NCI-H1092 treated with DMSO at 0.1 percent for 48 hours (cell line): ENCODE data around the gene RHOBTB3.
"Not testable (repeated sequence)": the region's sequence is repeated elsewhere in the genome, so short reads cannot be mapped to it uniquely, and the experiment has no call there.

ENCODE experiments used
- DNase-seq: peaks from one replicate; lab custom pipeline; 2025; lab: John Stamatoyannopoulos, UW

The RHOBTB3 gene

DNA sequence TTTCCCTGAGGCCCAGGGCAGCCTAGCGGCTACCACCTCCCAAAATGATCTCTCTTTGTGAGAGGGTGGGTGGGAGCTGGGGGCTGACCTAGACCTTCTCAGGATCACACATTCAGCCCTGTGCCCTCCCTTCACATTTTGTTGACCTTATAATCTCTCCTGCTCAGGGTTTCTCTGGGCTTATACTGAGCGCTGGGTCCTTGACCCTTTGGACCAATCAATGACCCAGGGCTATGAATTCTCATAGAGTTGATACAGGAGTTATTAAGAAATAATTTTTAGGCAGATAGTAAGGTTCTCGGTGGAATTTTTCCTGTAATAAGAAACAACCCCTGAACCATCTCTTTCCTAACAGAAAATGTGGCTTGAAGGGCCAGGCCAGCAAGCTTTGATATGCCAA is 69.4 kb downstream of the RHOBTB3 start:
- DNase-seq = no peak

DNA sequence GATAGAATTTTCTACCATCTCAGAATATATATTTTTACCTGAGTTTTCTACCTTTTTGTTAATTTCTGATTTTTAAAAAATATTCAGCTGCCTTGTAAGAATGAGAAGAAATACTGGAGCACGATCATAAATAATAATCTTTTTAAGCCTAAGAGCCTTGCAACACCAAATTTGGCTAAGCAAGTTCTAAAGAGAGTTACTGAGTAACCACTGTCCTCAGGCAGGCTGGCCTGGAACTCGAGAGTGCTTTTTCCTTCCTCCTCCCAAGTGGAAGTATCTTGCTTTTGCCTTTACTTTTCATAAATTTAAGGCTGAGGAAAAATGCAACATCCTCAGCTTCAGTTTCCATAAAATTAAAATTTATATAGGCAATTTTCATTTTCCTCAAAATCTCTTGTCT is 70.4 kb downstream of the RHOBTB3 start:
- DNase-seq = no peak

DNA sequence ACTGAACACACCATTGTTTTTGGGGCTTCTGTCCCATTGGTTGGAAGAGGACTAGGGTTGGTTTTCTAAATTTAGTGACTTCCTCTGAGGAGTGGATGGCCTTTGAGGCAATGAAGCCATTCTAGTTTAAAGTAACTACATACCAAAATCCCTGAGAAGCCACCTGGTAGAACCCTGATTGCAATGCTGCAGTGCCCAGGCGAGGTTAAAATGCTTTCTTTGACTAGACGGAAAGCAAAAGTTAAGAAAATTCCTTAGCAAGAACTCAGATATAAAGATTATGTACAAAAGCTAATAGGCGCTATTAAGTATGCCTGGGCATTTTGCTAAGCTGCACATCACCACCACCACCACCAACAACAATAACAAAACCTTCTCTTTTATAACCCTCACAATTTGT is 70.8 kb downstream of the RHOBTB3 start:
- DNase-seq = no peak

DNA sequence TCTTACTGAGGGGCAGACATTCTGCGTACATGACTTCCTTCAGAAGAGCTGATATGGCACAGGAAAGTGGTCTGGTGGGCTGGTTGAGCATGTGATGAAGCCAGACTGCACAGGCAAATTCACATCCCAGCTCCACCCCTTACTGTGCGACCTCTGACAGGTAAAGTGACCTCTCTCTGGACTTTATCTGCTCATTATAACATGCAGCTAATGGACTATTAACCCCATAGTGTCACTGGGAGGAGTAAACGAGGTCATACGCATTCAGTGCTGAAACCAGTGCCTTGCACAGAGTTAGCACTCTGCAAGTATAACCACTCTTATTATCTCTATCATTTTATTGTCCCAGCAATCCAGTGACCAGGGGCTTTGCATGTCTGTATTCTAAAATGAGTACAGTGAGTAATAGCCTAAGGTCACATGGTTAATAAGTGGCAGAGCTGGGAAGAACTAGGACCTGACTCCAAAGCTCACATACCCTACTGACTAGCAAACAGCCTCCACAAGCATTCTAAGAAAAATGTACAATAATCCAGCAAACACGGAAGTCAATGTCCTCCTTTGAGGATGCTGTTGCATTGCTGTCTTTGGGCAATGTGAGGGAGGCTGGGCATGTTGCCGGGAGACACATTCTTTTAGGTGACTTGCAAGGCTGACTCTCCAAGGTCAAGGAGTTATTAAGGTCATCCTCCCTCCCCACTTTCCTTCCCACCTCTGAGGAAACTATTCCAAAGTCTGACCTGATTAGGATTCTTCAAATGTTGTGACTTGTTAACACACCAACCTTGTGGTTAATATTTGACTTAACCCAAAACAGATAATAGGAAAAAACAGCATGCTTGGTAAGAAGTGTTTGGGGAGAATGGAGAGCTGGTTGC is 72.4 kb downstream of the RHOBTB3 start:
- no peak for DNase-seq

DNA sequence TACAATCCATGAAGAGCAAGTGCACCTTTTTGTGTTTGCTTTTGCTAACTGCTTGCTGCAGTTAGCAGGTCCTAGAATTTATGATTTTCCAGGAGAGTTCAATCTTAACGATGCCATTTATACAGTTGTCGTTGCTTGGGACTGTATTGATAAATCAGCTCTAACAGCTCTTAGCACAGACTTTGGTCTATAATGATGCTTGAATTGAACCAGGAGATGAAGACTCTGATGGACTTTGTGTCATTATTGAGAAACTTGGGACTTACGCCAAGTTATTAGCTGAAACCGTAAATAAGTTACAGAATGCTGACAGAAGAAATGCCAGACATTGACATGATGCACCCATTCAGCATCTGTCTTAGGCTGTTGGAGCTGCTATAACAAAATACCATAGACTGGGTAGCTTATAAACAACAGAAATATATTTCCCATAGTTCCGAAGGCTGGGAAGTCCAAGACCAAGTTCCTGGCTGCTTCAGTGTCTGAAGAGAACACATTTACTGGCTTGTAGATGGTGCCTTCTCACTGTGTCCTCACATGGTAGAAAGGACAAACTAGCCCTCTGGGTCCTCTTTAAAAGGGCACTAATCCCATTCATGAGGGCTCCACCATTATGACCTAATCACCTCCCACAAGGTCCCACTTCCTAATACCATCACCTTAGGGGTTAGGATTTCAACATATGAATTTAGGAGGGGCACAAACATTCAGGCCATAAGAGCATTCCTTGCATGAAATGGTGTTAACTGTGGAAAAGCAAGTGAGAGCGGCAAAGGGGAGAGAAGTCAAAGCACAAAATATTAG is 73.8 kb downstream of the RHOBTB3 start:
- DNase-seq = no peak

DNA sequence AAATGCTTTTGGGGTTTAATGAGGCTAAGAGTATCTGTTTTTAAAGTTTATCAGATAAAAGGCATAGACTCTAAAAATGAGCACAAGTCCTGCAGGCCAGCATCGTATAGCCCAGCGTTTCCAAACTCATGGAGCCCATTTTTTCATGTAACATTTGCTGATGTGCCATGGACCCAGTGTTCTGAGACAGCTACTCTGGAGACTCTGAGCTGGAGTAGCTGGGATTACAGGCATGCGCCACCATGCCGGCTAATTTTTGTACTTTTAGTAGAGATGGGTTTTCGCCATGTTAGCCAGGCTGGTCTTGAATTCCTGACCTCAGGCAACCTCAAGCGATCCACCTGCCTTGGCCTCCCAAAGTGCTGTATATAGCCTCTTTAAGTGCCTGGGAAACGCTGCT is 75.6 kb downstream of the RHOBTB3 start:
- DNase-seq = no peak

DNA sequence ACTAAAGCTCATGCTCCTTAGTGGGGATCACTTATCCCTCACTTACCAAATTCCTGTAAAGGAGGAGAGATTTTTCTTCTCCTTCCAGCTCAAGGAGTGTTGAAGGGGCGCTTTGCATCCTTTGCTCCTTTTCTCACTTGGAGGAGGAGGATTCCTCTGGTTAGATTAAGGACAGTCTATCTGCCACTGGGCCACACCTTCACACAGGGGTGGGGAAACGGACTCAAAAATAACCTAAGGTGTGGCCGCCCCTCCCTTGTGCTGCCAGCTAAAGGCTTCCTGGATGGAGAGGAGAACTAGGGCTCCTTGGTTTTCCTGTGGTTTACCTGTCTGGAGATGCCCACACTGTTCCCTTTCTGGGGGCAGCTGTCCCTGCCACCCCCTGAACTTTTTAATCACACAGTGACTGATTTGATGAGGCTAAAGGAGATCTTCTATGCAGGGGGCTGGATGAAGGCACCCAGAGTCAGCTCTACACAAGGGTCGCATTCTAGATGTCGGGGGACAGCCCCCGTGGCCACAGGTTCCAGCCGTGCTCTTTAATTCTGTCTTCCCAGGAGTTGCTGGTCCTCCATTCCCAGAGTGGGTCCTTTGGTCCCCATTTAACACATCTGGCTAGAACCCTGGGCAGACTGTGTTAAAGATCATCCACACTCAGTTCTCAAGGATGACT is 77.0 kb downstream of the RHOBTB3 start:
- DNase-seq = no peak

DNA sequence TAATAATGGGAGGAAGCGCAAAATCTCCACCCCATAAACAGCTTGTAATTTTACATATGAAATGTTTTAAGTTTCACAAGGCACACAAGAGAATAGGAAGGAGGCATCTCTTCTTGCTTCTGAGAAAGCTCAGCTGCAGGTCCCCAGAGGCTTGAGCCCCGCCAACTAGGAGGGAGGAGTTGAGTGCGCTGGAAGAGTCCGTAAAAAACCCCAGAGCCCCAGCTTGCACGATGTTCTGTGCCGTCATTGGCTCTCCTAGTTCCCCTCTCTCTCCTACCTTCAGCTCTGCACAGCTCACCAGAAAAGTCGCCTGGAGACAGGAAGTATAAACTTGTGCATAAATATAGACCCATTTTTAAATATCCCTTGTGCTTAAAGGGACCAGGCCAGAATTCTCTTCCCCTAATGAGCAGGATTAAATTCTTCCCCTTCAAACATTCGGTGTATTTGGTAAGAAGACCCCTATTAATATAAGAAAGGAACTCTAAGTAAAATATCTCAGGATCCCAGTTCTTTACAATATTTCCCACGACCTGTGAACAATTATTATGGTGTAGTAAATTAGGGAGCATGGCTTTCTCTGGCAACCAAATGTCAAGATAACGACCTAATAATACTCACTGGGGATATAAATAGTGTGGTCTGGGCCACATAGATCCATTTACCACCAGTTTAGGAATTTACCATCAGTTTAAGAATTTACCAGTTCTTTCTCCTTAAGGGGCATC is 77.7 kb downstream of the RHOBTB3 start:
- no peak for DNase-seq

DNA sequence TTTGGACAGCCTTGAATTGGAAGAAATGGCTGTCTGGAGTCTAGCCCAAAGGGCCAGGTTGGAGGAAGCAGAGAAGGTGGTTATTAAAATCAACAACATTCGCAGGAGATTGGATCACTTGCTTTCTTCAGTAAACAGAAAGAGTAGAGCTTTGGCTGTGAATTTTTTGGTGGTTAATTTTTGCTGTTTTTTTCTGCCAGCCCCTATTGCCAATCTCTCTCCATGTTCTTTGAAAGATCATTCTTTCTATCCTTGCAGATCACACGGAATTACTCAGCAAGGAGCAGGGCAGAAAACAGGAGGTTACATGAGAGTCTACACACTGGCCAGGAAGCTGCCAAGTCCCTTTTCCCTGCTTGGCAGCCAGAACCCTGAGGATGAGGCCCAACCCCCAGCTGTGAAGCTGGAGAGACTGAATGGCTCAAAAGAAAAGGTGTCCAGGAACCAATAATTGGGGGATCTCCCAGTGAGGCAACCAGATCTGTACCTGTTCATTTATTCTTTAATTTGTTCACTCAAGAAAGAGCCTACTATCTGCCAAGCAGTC is 78.4 kb downstream of the RHOBTB3 start:
- no peak for DNase-seq

DNA sequence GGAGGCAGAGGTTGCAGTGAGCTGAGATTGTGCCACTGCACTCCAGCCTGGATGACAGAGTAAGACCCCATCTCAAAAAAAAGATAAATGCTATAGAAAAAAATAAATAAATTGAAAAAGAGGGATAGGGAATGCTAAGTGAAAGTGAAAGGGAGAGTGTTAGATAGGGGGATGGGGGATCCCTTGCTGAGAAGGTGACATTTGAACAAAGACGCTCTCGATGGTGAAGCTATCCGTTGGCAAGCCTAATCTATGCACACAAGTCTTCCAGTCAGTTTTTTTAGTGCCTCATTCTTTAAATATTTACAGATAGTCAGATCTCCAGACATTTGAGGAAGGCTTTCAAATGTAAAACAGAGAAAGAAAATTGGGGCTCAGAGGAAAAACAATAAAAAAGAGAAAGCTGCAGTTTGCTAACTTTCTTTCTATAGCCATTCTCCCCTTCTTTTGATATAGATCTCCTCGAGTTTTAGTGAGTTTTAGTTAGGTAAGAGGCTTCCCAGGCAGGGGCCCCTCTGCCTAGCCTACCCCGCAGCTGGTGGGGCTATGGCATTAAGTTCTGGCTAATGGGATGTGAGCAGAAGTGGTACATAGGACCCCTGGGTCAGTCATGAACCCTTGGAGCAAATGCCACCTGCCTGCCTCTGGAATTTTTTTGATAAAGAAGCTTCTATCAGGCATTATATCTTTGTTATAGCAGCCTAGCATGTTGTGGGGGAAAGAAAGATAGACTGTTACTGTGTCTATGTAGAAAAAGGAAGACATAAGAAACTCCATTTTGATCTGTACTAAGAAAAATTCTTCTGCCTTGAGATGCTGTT is 79.4 kb downstream of the RHOBTB3 start:
- no peak for DNase-seq

DNA sequence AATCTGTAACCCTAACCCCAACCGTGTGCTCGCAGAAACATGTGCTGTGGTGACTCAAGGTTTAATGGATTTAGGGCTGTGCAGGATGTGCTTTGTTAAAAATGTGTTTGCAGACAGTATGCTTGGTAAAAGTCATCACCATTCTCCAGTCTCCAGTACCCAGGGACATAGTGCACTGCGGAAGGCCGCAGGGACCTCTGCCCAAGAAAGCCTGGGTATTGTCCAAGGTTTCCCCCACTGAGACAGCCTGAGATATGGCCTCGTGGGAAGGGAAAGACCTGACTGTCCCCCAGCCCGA is 79.9 kb downstream of the RHOBTB3 start:
- not testable (repeated sequence) for DNase-seq

DNA sequence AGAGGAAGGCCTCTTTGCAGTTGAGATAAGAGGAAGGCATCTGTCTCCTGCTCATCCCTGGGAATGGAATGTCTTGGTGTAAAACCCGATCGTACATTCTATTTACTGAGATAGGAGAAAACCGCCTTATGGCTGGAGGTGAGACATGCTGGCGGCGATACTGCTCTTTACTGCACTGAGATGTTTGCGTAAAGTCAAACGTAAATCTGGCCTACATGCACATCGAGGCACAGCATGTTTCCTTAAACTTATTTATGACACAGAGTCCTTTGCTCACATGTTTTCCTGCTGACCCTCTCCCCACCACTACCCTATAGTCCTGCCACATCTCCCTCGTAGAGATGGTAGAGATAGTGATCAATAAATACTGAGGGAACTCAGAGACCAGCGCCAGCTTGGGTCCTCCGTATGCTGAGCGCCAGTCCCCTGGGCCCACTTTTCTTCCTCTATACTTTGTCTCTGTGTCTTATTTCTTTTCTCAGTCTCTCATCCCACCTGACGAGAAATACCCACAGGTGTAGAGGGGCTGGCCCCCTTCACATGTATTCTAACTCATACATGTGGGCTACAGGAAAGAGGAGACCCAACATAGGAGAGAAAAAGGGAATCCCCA is 80.4 kb downstream of the RHOBTB3 start:
- not testable (repeated sequence) for DNase-seq

DNA sequence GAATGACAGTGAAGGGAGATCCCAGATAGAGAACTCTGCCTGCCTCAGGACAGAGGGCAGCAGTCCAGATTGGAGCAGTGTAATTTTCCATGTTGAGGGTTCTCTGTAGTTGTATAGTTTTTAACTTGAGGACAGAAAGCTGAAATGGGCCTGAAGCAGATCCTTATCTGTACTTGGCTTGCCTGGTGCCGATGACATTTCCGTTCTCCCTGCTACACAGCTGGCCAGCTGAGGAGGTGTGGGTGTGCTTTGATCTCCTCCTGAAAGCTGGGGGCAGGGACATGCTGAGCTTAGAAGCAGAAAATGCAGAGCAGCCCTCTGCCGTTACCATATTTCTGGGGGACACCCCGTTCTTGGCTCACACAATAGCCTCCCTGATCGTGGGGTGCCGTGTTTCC is 80.9 kb downstream of the RHOBTB3 start:
- DNase-seq = no peak

DNA sequence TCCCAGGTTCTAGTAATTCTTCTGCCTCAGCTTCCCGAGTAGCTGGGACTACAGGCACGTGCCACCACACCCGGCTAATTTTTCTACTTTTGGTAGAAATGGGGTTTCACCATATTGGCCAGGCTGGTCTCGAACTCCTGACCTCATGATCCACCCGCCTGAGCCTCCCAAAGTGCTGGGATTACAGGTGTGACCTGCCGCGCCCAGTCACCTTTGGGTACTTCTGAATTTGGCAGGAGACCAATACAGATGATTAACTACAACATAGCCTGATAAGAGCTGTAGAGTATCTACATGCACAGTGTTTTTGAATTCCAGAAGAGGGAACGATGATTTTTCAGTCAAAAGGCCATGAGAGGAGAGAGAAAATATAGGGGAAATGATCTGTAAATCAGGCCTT is 81.9 kb downstream of the RHOBTB3 start:
- not testable (repeated sequence) for DNase-seq

DNA sequence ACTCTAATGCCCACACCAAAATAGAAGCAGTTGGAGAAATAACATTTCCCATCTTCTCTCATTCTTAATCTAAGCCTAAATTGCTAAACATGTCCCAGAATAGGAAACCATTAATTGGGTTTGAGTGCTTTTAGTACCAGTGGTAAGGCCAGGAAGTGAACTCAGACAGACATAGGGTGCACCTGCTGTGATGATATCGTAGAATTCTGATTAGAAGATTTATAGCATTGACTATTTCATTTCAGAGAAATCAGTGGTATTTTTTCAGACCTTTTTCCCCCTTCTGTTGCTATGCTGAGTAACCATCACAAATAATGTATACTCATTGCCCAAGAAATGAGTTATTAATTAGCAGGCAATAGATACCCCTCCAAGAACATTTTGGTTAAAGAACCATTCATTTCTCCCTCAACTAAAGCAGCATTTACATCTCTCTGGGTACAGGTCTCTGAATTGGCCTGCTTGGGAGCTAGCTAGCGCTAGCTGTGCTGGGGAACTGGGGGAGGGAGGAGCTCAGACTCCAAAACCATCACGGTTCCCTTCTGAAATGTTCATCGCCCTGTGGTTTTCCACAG is 84.1 kb downstream of the RHOBTB3 start:
- DNase-seq = no peak

DNA sequence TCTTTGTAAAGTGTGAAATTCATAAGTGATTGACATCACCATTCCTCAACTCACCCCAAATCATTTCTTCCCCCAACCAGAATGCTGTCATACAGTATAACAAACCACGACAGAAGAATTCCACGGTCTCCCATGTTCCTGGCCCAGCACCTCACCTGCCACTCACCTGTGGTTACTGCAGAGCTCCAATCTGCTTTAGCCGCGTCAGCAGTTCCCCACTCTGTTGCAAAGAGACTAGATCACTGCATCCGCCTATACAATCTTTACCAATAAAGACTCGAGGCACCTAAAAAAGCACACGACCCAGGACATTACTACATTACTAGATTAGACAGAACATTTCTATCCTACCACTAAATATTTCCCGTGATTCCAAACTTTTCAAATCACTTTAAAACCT is 85.2 kb downstream of the RHOBTB3 start:
- DNase-seq = no peak

DNA sequence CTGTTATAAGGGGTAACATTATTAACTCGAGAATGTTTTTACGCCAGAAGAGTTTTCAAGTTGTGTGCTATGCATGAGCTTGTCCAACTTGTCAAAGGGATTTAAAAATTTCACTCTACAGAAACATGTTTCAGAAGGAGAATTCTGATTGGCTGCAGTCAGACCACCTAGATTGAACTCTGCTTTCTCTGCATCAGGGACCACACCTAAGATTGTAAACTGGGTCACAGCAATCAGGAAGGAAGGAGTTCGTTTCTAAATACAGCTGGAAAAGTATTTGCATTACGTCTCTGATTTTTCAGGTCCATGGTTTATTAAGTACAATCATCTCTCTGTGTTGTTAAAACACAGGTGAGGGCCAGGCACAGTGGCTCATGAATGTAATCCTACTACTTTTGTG is 85.6 kb downstream of the RHOBTB3 start:
- no peak for DNase-seq

DNA sequence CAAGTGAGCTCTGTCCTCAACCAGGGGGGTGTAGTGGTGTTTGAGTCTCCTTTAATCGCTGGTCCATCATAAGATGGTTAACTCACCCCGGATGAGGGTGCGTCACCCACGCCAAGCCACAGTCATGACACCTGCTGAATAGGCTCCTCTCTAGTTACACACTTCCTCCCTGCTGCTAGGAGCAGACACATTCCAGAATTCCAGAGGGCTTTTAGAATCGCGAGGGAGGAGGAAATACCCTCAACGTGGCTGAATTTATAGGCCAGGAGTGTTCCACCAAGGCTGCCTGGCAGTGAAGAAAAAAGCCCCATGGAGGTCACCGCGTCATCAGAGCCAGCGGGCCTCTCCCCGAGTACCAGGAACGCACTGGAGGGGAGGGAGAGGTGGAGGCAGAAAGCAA is 86.3 kb downstream of the RHOBTB3 start:
- no peak for DNase-seq

DNA sequence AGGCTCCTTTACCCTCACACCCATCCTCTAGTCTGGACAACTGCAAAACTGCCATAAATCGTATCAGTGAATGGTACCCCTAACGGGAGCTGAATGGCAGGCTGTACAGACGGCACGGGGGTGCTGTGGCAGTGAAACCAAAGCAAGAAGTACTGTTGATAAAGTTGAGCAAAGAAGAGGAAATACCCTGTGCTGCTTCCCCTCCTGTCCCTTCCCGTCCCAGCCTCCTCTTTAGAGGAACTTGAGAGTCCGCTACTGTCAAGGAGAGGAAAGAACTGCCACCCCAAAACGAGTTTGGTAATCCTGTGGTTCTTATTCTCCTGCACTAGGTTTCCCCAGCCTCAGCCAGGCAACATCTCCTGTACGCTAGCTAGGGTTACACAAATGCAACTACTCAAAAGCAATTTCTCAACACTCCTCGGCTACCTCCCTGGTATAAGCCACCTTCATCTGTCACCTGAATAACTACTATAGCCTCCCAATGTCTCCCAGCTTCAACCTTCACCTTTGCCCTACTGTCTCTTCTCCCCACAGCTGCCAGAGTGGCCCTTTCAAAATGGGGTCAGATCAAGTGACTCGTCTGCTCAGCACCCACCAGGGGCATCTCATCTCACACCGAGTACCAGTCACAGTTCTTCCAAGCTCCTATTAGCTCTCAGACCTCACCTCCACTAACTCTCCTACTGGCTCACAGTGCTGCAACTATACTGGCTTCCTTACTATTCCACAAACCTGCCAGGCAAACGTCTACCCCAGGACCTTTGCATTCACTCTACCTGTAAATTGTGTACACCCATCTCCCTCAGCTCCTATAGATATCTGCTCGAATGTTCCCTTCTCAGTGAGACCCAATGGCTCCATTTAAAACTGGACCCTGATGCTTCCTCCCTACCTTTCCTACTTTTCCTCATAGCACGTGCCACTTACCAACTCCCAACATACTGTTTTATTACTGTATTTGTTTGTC is 87.3 kb downstream of the RHOBTB3 start:
- DNase-seq = no peak
